ENCODE measurements around the gene HS3ST5.

- TF ChIP-seq, protein P1, sequence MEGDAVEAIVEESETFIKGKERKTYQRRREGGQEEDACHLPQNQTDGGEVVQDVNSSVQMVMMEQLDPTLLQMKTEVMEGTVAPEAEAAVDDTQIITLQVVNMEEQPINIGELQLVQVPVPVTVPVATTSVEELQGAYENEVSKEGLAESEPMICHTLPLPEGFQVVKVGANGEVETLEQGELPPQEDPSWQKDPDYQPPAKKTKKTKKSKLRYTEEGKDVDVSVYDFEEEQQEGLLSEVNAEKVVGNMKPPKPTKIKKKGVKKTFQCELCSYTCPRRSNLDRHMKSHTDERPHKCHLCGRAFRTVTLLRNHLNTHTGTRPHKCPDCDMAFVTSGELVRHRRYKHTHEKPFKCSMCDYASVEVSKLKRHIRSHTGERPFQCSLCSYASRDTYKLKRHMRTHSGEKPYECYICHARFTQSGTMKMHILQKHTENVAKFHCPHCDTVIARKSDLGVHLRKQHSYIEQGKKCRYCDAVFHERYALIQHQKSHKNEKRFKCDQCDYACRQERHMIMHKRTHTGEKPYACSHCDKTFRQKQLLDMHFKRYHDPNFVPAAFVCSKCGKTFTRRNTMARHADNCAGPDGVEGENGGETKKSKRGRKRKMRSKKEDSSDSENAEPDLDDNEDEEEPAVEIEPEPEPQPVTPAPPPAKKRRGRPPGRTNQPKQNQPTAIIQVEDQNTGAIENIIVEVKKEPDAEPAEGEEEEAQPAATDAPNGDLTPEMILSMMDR (IDR thresholded peaks at IDR 0.05; ENCODE audit: insufficient read depth, low read depth, low read length) = no peak
- no peak for TF ChIP-seq EZH2 (IDR thresholded peaks at IDR 0.05; ENCODE audit: insufficient read depth, low read length)
Observed at GRCh38 chr6:114195631-114196403, 147.0 kb downstream of the HS3ST5 start.

All from astrocyte (in vitro differentiated cells and primary cell).